RWPE2 (cell line): Measurements from ENCODE around the gene BIRC6.

Experiments
- ATAC-seq: fragments of 200-7000 bp; cut with Tn5 transposase; 3 replicates; pipeline ENCODE4 v1.9.1; 2021; ENCODE audit warnings: low read depth
- DNase-seq: peaks from one replicate; pipeline ENCODE4 v3.0.0-alpha.2; 2020; ENCODE audit warnings: low spot score
- H3K27ac ChIP-seq: fragments of 450-650 bp; 2 replicates; pipeline ENCODE4 v1.5.1; 2017; ENCODE audit warnings: mild to moderate bottlenecking; ENCODE audit not compliant: poor library complexity, severe bottlenecking
- H3K27me3 ChIP-seq: fragments of 250-450 bp; sonication (Bioruptor Pico); 2 replicates; pipeline ENCODE4 v1.5.1; 2021; ENCODE audit warnings: mild to moderate bottlenecking, moderate library complexity; ENCODE audit not compliant: insufficient read depth, poor library complexity, severe bottlenecking
- H3K36me3 ChIP-seq: fragments of 250-450 bp; sonication (Bioruptor Pico); 2 replicates; pipeline ENCODE4 v1.5.1; 2020; ENCODE audit warnings: low read depth, mild to moderate bottlenecking, moderate library complexity
- H3K4me1 ChIP-seq: fragments of 250-450 bp; sonication (Bioruptor Pico); 2 replicates; pipeline ENCODE4 v1.5.1; 2021; ENCODE audit warnings: mild to moderate bottlenecking, moderate library complexity; ENCODE audit not compliant: insufficient read depth, poor library complexity, severe bottlenecking
- H3K4me3 ChIP-seq: fragments of 250-450 bp; sonication (Bioruptor Pico); 2 replicates; pipeline ENCODE4 v1.5.1; 2021; ENCODE audit warnings: mild to moderate bottlenecking, moderate library complexity; ENCODE audit not compliant: severe bottlenecking
- H3K9me3 ChIP-seq: fragments of 250-450 bp; sonication (Bioruptor Pico); 2 replicates; pipeline ENCODE4 v1.5.1; 2021; ENCODE audit warnings: mild to moderate bottlenecking, moderate library complexity; ENCODE audit not compliant: severe bottlenecking
- TF ChIP-seq, protein P1 (sequence below): fragments of 450-650 bp; IDR thresholded peaks from one replicate; pipeline ENCODE4 v1.5.1; 2017; ENCODE audit warnings: mild to moderate bottlenecking, moderate library complexity; ENCODE audit not compliant: poor library complexity, severe bottlenecking

The BIRC6 gene

DNA sequence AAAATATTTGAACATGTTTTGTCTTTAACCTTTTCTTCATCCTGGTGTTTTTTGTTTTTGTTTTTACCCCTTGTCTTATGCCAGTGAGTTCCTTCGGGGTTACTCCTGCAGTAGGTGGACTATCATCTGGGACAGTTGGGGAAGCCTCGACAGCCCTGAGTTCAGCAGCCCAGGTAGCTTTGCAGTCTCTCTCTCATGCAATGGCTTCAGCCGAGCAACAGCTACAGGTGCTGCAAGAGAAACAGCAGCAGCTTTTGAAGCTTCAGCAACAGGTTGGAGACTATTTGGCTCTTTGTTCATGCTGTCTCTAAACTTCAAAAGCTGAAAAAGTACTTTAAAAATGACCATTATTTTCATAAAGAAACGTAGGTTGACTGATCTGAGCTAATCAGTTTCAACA lies 106.3 kb downstream of the BIRC6 start:
- Histone ChIP-seq H3K4me1 (no peaks in the 10 kb centered on the region), H3K36me3 (peaks cover 56% of the 10 kb centered on the region), H3K27me3 (no peaks in the 10 kb centered on the region), H3K27ac (no peak overlapping the region), H3K9me3 (no peaks in the 10 kb centered on the region), H3K4me3 (no peak overlapping the region)
- no peak for DNase-seq
- ATAC-seq: no peak
- TF ChIP-seq, protein P1, sequence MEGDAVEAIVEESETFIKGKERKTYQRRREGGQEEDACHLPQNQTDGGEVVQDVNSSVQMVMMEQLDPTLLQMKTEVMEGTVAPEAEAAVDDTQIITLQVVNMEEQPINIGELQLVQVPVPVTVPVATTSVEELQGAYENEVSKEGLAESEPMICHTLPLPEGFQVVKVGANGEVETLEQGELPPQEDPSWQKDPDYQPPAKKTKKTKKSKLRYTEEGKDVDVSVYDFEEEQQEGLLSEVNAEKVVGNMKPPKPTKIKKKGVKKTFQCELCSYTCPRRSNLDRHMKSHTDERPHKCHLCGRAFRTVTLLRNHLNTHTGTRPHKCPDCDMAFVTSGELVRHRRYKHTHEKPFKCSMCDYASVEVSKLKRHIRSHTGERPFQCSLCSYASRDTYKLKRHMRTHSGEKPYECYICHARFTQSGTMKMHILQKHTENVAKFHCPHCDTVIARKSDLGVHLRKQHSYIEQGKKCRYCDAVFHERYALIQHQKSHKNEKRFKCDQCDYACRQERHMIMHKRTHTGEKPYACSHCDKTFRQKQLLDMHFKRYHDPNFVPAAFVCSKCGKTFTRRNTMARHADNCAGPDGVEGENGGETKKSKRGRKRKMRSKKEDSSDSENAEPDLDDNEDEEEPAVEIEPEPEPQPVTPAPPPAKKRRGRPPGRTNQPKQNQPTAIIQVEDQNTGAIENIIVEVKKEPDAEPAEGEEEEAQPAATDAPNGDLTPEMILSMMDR: no peak

DNA sequence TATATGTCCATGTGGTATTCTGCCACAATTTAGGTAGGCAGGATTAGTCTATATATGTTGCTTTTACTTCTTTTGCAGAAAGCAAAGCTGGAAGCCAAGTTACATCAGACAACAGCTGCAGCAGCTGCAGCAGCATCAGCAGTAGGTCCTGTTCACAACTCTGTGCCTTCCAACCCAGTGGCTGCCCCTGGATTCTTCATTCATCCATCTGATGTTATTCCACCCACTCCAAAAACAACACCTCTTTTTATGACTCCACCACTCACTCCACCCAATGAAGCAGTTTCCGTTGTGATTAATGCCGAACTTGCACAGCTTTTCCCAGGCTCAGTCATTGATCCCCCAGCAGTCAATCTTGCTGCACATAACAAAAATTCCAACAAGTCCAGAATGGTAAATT lies 107.6 kb downstream of the BIRC6 start:
- no peak for DNase-seq

DNA sequence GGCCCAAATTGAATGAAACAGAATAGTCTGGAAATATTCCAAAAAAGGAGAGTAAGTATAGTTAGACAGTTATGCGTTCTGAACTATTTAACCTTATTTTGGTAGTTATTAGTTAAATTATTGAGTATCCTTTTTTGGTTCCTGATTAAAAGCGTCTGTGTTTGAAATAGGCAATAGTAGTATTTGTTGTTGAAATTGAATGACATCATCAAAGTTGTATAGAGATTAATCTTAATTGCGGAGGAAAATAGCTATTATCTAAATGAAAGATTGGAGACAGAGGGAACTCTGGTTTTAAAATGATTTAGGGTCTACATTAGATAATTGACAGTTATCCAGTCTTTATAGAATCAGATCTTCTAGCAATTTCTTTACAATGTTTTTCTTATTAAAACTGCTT lies 115.8 kb downstream of the BIRC6 start:
- DNase-seq (no peak), ATAC-seq (no peak)
- Histone ChIP-seq H3K27ac (no peak overlapping the region), H3K4me3 (no peak overlapping the region), H3K9me3 (no peaks in the 10 kb centered on the region), H3K4me1 (no peaks in the 10 kb centered on the region), H3K27me3 (no peaks in the 10 kb centered on the region), H3K36me3 (peaks cover 87% of the 10 kb centered on the region)
- TF ChIP-seq, protein P1: no peak

More for the DNA sequence above, 107.6 kb downstream of the BIRC6 start:
- ATAC-seq: no peak
- Histone ChIP-seq H3K27me3 (no peaks in the 10 kb centered on the region), H3K9me3 (no peaks in the 10 kb centered on the region), H3K4me3 (no peak overlapping the region), H3K27ac (no peak overlapping the region), H3K4me1 (no peaks in the 10 kb centered on the region), H3K36me3 (peaks cover 66% of the 10 kb centered on the region)
- TF ChIP-seq, protein P1: no peak

DNA sequence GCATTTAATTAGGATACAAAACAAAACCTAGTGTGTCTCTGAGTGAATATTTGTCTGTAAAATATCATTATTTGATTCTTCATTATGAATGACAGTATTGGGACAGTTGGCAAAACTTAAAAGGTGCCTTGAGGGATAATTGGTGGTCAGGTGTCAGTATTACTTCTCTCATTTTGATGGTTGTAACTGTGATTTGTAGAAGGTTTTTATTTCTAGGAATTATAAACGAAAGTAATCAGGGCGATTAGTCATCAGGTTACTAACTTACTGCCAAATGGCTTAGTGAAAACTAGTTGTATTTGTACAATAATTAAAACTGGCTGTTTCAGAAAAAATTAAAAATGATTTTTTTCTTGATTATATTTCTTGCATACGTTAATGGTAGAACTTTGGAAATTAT lies 117.6 kb downstream of the BIRC6 start:
- TF ChIP-seq, protein P1: no peak
- H3K36me3 ChIP-seq: peaks cover 87% of the 10 kb centered on the region
- no peak overlapping the region for H3K4me3 ChIP-seq
- H3K4me1 ChIP-seq: no peaks in the 10 kb centered on the region
- ATAC-seq: no peak
- DNase-seq: no peak
- no peaks in the 10 kb centered on the region for H3K27me3 ChIP-seq
- no peaks in the 10 kb centered on the region for H3K9me3 ChIP-seq
- H3K27ac ChIP-seq: no peak overlapping the region

DNA sequence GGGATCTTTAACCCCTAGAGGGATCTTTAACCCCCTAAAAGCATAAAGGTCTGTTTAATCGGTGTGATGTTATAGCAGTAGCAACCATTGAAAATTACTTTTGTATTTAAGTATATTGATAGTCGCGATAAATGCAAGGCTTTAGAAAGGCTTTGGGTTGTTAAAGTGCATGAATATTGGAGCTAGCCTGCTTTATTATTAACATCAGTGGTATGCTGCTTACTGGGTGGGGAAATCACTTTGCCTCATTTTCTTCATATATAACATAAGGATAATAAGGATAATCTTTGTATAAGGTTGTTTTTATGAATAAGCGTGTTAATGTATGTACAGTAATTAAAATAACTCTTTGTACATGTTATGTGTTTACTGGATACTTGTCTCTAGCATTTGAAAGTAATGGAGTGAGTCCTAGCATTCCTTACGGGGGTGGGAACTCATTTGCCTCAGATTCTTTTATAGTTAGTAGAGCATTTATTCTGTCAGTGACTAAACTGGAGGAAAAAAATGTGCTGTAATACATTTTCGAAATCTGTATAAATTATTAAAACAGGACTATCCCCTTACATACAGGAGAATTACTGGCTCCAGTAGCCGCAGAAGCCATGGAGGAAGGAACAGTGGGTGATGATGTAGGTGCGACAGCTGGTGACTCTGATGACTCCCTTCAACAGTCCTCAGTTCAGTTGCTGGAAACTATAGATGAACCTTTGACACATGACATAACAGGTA lies 122.2 kb downstream of the BIRC6 start:
- Histone ChIP-seq H3K4me1 (no peaks in the 10 kb centered on the region), H3K27me3 (no peaks in the 10 kb centered on the region), H3K27ac (no peak overlapping the region), H3K4me3 (no peak overlapping the region), H3K9me3 (no peaks in the 10 kb centered on the region), H3K36me3 (peaks cover 89% of the 10 kb centered on the region)
- ATAC-seq (no peak), DNase-seq (no peak)
- TF ChIP-seq, protein P1: no peak
